ENCODE data around the gene AFTPH. TPM values are rescaled to one million over a fixed set of nuclear protein-coding genes. Genes with fewer than 3 reads are reported as not detected.

The AFTPH gene
- total RNA-seq, 1 donor from 2014 or later = 16.0 TPM

DNA sequence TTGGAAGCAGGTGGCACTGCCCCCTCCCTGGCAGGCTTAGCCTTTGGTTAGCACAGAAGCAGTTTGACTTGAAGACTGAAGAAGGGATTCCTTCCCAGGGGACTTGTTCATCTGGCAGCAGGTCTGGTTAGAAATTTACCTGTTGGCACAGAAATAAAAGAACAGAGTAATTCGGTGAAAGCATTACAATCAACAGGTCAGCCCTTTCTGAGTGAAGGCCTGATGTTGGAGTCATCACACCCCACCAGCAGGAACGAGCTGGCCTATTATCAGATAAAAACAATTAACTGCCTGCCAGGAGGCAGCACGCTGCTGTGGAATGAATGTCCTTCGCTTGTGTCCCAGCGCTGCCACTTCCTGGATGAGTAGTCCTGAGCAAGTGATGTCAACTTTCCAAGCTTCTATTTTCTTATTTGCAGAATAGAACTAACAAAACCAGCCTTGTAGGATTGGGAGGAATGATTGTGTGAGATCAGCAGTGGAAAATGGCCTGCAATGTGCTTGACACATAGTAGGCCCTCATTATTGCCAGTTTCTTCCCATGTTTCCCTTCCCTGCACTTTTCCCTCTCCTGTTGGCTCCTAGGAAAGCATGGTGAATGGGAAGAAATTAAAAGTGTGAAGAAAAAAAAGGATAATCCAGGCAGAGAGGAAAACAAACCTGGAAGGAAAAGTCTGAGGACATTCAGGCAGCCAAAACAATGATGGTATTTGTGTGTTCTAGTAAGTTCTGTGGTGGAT lies 41.2 kb upstream of the AFTPH start:
- Mint-ChIP-seq H3K27me3 (ENCODE audit: low read depth, unreplicated experiment) (peaks cover 22% of the 10 kb centered on the region), H3K9me3 (ENCODE audit: unreplicated experiment) (no peaks in the 10 kb centered on the region), H3K4me3 (ENCODE audit: unreplicated experiment) (no peak overlapping the region), H3K36me3 (ENCODE audit: low read depth, unreplicated experiment) (no peaks in the 10 kb centered on the region), H3K4me1 (ENCODE audit: low read depth, unreplicated experiment) (peaks cover 8% of the 10 kb centered on the region), H3K27ac (ENCODE audit: unreplicated experiment) (no peak overlapping the region)
- peak; percentile 18 for DNase-seq (ENCODE audit: low read depth)
- Histone ChIP-seq H3K79me2 (ENCODE audit: insufficient read depth, low read length) (no peaks in the 10 kb centered on the region), H3K4me1 (ENCODE audit: insufficient read depth, low read length) (peaks cover 5% of the 10 kb centered on the region), H3K9ac (ENCODE audit: low read length) (no peak overlapping the region), H2AFZ (ENCODE audit: low read depth, low read length) (no peak overlapping the region), H3K27ac (ENCODE audit: low read depth, low read length) (no peak overlapping the region), H3K4me3 (ENCODE audit: insufficient read depth, low read depth, low read length) (no peak overlapping the region), H3K9me3 (ENCODE audit: insufficient read depth, low read depth, low read length) (no peaks in the 10 kb centered on the region), H3K27me3 (ENCODE audit: insufficient read depth, low read length) (peaks cover 47% of the 10 kb centered on the region), H4K20me1 (ENCODE audit: insufficient read depth, low read length) (no peaks in the 10 kb centered on the region), H3K36me3 (ENCODE audit: insufficient read depth, low read length) (no peaks in the 10 kb centered on the region), H3K4me2 (ENCODE audit: low read length) (no peak overlapping the region)
- TF ChIP-seq, protein P1, sequence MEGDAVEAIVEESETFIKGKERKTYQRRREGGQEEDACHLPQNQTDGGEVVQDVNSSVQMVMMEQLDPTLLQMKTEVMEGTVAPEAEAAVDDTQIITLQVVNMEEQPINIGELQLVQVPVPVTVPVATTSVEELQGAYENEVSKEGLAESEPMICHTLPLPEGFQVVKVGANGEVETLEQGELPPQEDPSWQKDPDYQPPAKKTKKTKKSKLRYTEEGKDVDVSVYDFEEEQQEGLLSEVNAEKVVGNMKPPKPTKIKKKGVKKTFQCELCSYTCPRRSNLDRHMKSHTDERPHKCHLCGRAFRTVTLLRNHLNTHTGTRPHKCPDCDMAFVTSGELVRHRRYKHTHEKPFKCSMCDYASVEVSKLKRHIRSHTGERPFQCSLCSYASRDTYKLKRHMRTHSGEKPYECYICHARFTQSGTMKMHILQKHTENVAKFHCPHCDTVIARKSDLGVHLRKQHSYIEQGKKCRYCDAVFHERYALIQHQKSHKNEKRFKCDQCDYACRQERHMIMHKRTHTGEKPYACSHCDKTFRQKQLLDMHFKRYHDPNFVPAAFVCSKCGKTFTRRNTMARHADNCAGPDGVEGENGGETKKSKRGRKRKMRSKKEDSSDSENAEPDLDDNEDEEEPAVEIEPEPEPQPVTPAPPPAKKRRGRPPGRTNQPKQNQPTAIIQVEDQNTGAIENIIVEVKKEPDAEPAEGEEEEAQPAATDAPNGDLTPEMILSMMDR (IDR thresholded peaks at IDR 0.05; ENCODE audit: insufficient read depth, low read depth, low read length) = no peak
- no peak for TF ChIP-seq EZH2 (IDR thresholded peaks at IDR 0.05; ENCODE audit: insufficient read depth, low read length)
- no peak for FAIRE-seq

DNA sequence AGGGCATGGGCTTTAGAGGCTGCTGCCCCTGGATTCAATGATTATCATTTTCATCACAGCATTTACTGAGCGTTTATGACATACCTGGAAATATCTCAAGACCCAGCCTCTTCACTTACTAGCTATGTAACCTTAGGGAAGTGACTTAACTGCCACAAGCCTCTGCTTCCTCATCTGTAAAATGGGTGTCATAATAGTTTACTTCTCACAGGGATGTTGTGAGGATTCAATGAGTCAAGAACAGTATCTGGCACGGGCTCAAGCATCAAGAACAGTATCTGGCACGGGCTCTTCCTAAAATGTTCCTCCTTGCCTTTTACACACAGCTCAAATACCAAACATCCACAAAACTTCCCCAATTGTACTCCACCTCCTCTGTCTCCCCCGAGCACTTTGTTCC lies 38.8 kb upstream of the AFTPH start:
- Mint-ChIP-seq H3K36me3 (ENCODE audit: low read depth, unreplicated experiment) (no peaks in the 10 kb centered on the region), H3K4me3 (ENCODE audit: unreplicated experiment) (no peak overlapping the region), H3K4me1 (ENCODE audit: low read depth, unreplicated experiment) (peaks cover 3% of the 10 kb centered on the region), H3K27me3 (ENCODE audit: low read depth, unreplicated experiment) (peaks cover 20% of the 10 kb centered on the region), H3K27ac (ENCODE audit: unreplicated experiment) (no peak overlapping the region), H3K9me3 (ENCODE audit: unreplicated experiment) (no peaks in the 10 kb centered on the region)
- no peak overlapping the region for H3K4me2 ChIP-seq (ENCODE audit: low read length)
- no peaks in the 10 kb centered on the region for H4K20me1 ChIP-seq (ENCODE audit: insufficient read depth, low read length)
- FAIRE-seq = no peak
- no peaks in the 10 kb centered on the region for H3K79me2 ChIP-seq (ENCODE audit: insufficient read depth, low read length)
- no peak overlapping the region for H3K4me3 ChIP-seq (ENCODE audit: insufficient read depth, low read depth, low read length)
- H3K27me3 ChIP-seq (ENCODE audit: insufficient read depth, low read length) = peaks cover 52% of the 10 kb centered on the region
- DNase-seq (ENCODE audit: low read depth) = no peak
- no peaks in the 10 kb centered on the region for H3K9me3 ChIP-seq (ENCODE audit: insufficient read depth, low read depth, low read length)
- H3K9ac ChIP-seq (ENCODE audit: low read length) = no peak overlapping the region
- H3K36me3 ChIP-seq (ENCODE audit: insufficient read depth, low read length) = no peaks in the 10 kb centered on the region
- no peak overlapping the region for H3K27ac ChIP-seq (ENCODE audit: low read depth, low read length)
- no peak overlapping the region for H2AFZ ChIP-seq (ENCODE audit: low read depth, low read length)
- no peak for TF ChIP-seq EZH2 (IDR thresholded peaks at IDR 0.05; ENCODE audit: insufficient read depth, low read length)
- TF ChIP-seq, protein P1 (IDR thresholded peaks at IDR 0.05; ENCODE audit: insufficient read depth, low read depth, low read length) = no peak
- peaks cover 5% of the 10 kb centered on the region for H3K4me1 ChIP-seq (ENCODE audit: insufficient read depth, low read length)

DNA sequence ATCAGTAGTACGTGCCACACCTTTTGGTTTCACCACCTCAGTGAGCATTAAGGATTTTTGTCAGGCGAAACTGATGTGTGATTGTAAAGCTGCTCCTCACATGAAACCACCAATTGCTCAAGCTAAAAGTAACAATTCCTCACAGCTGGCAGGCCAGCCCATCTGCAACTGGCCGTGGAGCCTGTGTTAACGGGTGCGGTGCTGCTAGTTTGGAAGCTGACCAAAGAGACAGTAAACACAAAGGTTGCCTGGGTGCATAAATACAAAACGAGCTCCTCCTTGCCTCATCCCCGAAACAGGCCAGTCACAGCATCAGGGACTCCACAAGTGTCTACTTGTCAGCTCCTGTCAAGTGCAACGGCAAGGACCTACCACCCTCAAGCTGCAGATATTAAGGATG lies 38.2 kb upstream of the AFTPH start:
- Histone ChIP-seq H2AFZ (ENCODE audit: low read depth, low read length) (no peak overlapping the region), H3K4me2 (ENCODE audit: low read length) (no peak overlapping the region), H3K9ac (ENCODE audit: low read length) (no peak overlapping the region), H4K20me1 (ENCODE audit: insufficient read depth, low read length) (no peaks in the 10 kb centered on the region), H3K79me2 (ENCODE audit: insufficient read depth, low read length) (no peaks in the 10 kb centered on the region), H3K4me3 (ENCODE audit: insufficient read depth, low read depth, low read length) (no peak overlapping the region), H3K27me3 (ENCODE audit: insufficient read depth, low read length) (peaks cover 49% of the 10 kb centered on the region), H3K27ac (ENCODE audit: low read depth, low read length) (no peak overlapping the region), H3K36me3 (ENCODE audit: insufficient read depth, low read length) (no peaks in the 10 kb centered on the region), H3K4me1 (ENCODE audit: insufficient read depth, low read length) (peaks cover 5% of the 10 kb centered on the region), H3K9me3 (ENCODE audit: insufficient read depth, low read depth, low read length) (no peaks in the 10 kb centered on the region)
- H3K27ac Mint-ChIP-seq (ENCODE audit: unreplicated experiment) = no peak overlapping the region
- FAIRE-seq = no peak
- H3K9me3 Mint-ChIP-seq (ENCODE audit: unreplicated experiment) = no peaks in the 10 kb centered on the region
- no peaks in the 10 kb centered on the region for H3K36me3 Mint-ChIP-seq (ENCODE audit: low read depth, unreplicated experiment)
- H3K27me3 Mint-ChIP-seq (ENCODE audit: low read depth, unreplicated experiment) = peaks cover 17% of the 10 kb centered on the region
- no peak for DNase-seq (ENCODE audit: low read depth)
- H3K4me3 Mint-ChIP-seq (ENCODE audit: unreplicated experiment) = no peak overlapping the region
- no peak for TF ChIP-seq EZH2 (IDR thresholded peaks at IDR 0.05; ENCODE audit: insufficient read depth, low read length)
- TF ChIP-seq, protein P1 (IDR thresholded peaks at IDR 0.05; ENCODE audit: insufficient read depth, low read depth, low read length) = no peak
- peaks cover 3% of the 10 kb centered on the region for H3K4me1 Mint-ChIP-seq (ENCODE audit: low read depth, unreplicated experiment)

Data from astrocyte (in vitro differentiated cells and primary cell).